ENCODE results near the gene CD70.
"Not testable (repeated sequence)": the region's sequence is repeated elsewhere in the genome, so short reads cannot be mapped to it uniquely, and the experiment has no call there.

CD70 gene

GRCh38 chr19:6568816-6569215 lies 22.1 kb downstream of the CD70 start:
- no peak for DNase-seq

- DNase-seq, result no peak
Observed at GRCh38 chr19:6568010-6568526, 22.9 kb downstream of the CD70 start.

- not testable (repeated sequence) for DNase-seq
Observed at GRCh38 chr19:6566727-6567126, 24.2 kb downstream of the CD70 start.

- DNase-seq, result peak; percentile 70
Observed at GRCh38 chr19:6564393-6564792, 26.6 kb downstream of the CD70 start.

GRCh38 chr19:6562437-6562836 lies 28.5 kb downstream of the CD70 start:
- DNase-seq, result not testable (repeated sequence)

GRCh38 chr19:6556480-6557195 lies 34.3 kb downstream of the CD70 start:
- DNase-seq, result no peak

- no peak for DNase-seq
Observed at GRCh38 chr19:6556043-6556449, 34.9 kb downstream of the CD70 start.

GRCh38 chr19:6551607-6552450 lies 39.1 kb downstream of the CD70 start:
- DNase-seq, result peak; percentile 32

GRCh38 chr19:6551091-6551490 lies 39.9 kb downstream of the CD70 start:
- no peak for DNase-seq

- not testable (repeated sequence) for DNase-seq
Observed at GRCh38 chr19:6550679-6551078, 40.3 kb downstream of the CD70 start.

GRCh38 chr19:6543866-6544347 lies 47.0 kb downstream of the CD70 start:
- no peak for DNase-seq

- no peak for DNase-seq
Observed at GRCh38 chr19:6540918-6541689, 49.8 kb downstream of the CD70 start.

- no peak for DNase-seq
Observed at GRCh38 chr19:6539514-6539913, 51.4 kb downstream of the CD70 start.
